ENCODE data around the gene SLC26A9.
"Not testable (repeated sequence)": the region's sequence is repeated elsewhere in the genome, so short reads cannot be mapped to it uniquely, and the experiment has no call there.

SLC26A9 gene

DNA sequence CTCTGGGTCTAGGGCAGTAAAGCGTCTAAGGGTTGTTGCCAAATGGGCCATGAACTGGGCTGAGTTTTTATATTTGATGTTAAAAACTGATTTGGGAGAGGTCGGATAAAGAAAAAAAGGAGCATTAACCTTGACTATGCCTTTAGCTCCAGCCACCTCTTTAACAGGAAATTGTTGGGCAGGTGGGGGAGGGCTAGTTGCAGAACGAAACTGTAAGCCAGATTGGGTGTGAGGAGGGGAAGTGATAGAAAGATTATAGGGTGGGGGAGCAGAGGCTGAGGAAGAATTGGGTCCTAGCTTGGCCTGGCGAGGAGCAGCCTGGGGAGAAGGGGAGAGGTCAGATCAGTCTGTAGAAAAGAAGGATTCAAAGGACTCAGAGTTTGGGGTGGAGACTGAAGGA is 54.2 kb downstream of the SLC26A9 start:
- DNase-seq: not testable (repeated sequence)

DNA sequence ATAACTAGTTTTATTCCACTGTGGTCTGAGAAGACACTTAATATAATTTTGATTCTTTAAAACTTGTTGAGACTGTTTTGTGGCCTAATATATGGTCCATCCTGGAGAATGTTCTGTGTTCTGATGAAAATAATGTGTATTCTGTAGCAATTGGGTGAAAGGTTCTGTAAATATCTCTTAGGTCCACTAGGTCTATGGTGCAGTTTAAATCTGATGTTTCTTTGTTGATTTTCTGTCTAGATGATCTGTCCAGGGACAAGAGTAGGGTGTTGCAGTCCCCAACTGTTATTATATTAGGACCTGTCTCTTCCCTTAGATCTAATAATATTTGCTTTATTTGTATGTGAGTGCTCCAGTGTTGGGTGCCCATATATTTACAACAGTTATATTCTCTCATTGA is 59.5 kb downstream of the SLC26A9 start:
- DNase-seq: no peak

DNA sequence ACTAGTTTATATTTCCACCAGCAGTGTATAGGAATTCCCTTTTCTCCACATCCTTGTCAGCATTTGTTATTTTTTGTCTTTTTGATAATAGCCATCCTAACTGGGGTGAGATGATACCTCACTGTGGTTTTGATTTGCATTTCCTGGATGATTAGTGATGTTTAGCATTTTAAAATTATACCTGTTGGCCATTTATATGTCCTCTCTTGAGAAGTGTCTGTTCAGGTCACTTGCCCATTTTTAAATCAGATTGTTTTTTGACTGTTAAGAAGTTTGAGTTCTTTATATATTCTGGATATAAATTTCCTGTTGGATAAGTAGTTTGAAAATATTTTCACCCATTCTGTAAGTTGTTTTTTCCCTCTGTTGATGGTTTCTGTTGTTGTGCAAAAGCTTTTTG is 62.3 kb downstream of the SLC26A9 start:
- DNase-seq: no peak

DNA sequence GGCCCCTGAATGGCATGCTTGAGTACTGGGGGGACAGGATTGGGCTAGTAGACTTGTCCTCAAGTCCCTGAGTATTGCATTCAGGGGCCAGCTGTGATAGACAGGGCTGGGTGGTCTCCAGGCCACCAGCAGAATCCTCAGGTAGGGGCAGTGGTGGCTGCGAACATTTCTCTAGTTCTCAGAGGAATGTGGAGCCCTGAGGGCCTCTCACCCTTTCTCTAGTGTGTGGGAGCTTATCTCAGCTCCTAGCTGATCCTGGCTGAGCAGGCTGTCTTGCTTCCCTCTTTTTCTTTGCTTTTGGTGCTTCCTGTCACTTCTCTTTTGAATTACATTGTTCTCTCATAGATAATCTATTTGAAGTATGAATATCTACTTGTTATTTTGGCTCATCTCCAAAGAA is 63.3 kb downstream of the SLC26A9 start:
- DNase-seq: no peak

DNA sequence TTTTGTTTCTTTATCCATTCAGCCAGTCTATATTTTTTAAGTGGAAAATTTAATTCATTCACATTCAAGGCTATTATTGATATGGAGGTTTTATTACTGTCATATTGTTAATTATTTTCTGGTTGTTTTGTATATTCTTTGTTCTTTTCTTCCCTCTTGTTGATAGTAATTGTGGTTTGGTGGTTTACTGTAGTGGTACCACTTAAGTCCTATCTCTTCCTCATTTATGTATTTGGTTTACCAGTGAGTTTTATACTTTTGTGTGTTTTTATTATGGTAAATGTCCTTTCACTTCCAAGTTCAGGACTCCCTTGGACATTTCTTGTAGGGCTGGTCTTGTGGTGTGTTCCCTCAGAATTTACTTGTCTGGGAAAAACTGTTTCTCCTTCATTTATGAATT is 65.2 kb downstream of the SLC26A9 start:
- DNase-seq: no peak

DNA sequence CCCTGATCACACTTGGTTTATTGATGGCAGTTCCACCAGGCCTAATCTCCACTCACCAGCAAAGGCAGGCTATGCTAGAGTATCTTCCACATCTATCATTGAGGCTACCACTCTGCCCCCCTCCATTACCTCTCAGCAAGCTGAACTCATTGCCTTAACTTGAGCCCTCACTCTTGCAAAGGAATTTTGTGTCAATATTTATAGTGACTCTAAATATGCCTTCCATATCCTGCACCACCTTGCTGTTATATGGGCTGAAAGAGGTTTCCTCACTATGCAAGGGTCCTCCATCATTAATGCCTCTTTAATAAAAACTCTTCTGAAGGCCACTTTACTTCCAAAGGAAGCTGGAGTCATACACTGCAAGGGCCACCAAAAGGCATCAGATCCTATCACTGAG is 70.1 kb downstream of the SLC26A9 start:
- not testable (repeated sequence) for DNase-seq

DNA sequence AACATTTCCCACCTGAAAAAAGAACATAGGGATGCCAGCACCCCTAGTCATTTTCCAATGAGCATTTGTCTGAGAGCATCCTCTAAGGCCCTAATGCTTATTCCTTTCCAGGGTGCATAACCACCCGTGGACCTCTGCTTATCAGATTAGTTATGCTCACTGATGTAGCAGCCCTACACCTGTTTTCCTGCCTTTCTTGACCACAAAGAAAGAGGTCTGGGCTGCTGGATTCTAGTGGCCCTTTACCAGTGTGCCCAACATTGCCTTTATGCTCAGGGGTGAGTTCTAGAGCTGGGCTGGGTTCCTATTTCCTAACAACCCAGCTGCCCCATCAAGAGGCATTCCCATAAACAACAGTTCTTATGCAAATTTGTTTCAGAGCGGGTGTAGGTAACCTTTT is 73.0 kb downstream of the SLC26A9 start:
- DNase-seq: no peak
